ENCODE results near the gene PPFIA4.

- no peak for TF ChIP-seq JUND (IDR thresholded peaks at IDR 0.05; ENCODE audit: borderline replicate concordance, low read depth, low read length)
- TF ChIP-seq JUND (tag; IDR thresholded peaks at IDR 0.05; ENCODE audit: borderline replicate concordance, low read depth, low read length): no peak
- no peak for TF ChIP-seq POLR2A (conservative IDR thresholded peaks at IDR 0.05)
- no peak for TF ChIP-seq EP300 (IDR thresholded peaks at IDR 0.05; ENCODE audit: low read length)
- no peak for TF ChIP-seq ZNF311 (CRISPR knock-in tag; IDR thresholded peaks at IDR 0.05)
- TF ChIP-seq SIN3A (IDR thresholded peaks at IDR 0.05; ENCODE audit: borderline replicate concordance in 2 of 2, control insufficient read depth in 1 of 2, low read depth in 2 of 2, low read length in 2 of 2): no peak
- TF ChIP-seq ZFX (CRISPR knock-in tag; IDR thresholded peaks at IDR 0.05): no peak
- no peak for TF ChIP-seq CHD1 (IDR thresholded peaks at IDR 0.05; ENCODE audit: low read length)
- no peak for TF ChIP-seq HNRNPL (IDR thresholded peaks at IDR 0.05; ENCODE audit: low read depth, low read length)
- TF ChIP-seq KDM2B (CRISPR knock-in tag; IDR thresholded peaks at IDR 0.05): no peak
- TF ChIP-seq NRF1 (conservative IDR thresholded peaks at IDR 0.05 in 1 of 2, IDR thresholded peaks at IDR 0.05 in 1 of 2): no peak
- TF ChIP-seq MIER1 (IDR thresholded peaks at IDR 0.05; ENCODE audit: low read depth): no peak
- no peak for TF ChIP-seq CEBPB (tag; IDR thresholded peaks at IDR 0.05)
- no peak for TF ChIP-seq FOS (IDR thresholded peaks at IDR 0.05; ENCODE audit: extremely low read depth, insufficient read length)
Observed at GRCh38 chr1:202989879-202990278, 36.4 kb upstream of the PPFIA4 start.
